GM12878 (cell line): ENCODE measurements around the gene PAK3. TPM values are rescaled to one million over a fixed set of nuclear protein-coding genes. Genes with fewer than 3 reads are reported as not detected.

Source experiments
- ATAC-seq: fragments of 200-7000 bp; cut with Tn5 transposase; 3 replicates; pipeline ENCODE4 v1.9.1; 2020; ENCODE audit warnings: mild to moderate bottlenecking, moderate library complexity
- BruUV-seq: library from RNA; stranded (reverse); fragments of 400-500 nt; replicated peaks from 2 replicates; lab custom pipeline; 2021; lab: Mats Ljungman, UMichigan
- CTCF ChIA-PET: fragments of 300-600 bp; sonication (Branson Sonifier 250); formaldehyde crosslinking; extraction: SDS; loops from one replicate; lab custom pipeline; 2021; ENCODE audit warnings: inconsistent platforms; lab: Yijun Ruan, JAX
- POLR2A ChIA-PET: fragments of 350-600 bp; formaldehyde crosslinking; extraction: SDS; loops from one replicate; lab custom pipeline; 2021; ENCODE audit warnings: inconsistent platforms; lab: Charles Lee
- RAD21 ChIA-PET: fragments of 300-600 bp; sonication (Branson Sonifier 250); formaldehyde crosslinking; loops from one replicate; lab custom pipeline; 2023; ENCODE audit warnings: antibody characterized with exemption; ENCODE audit not compliant: unreplicated experiment; lab: Charles Lee
- SMC1A ChIA-PET: fragments of 300-600 bp; sonication (Branson Sonifier 250); formaldehyde crosslinking; loops from one replicate; lab custom pipeline; 2023; ENCODE audit not compliant: unreplicated experiment, uncharacterized antibody; lab: Charles Lee
- DNase-seq: peaks from one replicate; pipeline ENCODE4 v3.0.0-alpha.2; 2011; ENCODE audit warnings: low read depth, low spot score
- FAIRE-seq: peaks from 3 replicates; lab custom pipeline; 2011; peaks lifted over from hg19 to GRCh38; lab: Jason Lieb, UNC
- H2AFZ ChIP-seq: 2 replicates; pipeline ENCODE4 v1.6.0; 2011; ENCODE audit warnings: low read depth, low read length, control low read depth; ENCODE audit not compliant: control insufficient read depth
- H3K27ac ChIP-seq: 2 replicates; pipeline ENCODE4 v1.5.1; 2011; ENCODE audit warnings: control low read depth; ENCODE audit not compliant: control insufficient read depth, insufficient read depth
- H3K27me3 ChIP-seq, 2 experiments: replicated peaks in 1 of 2; 2 replicates each; pipeline versions ENCODE4 v1.6.0 to v1.6.1; 2011; ENCODE audit warnings: low read length in 1 of 2; ENCODE audit not compliant: control insufficient read depth in 2 of 2, insufficient read depth in 2 of 2
- H3K36me3 ChIP-seq, 2 experiments: 2 replicates each; pipeline ENCODE4 v1.5.1; 2011; ENCODE audit warnings: low read length in 1 of 2; ENCODE audit not compliant: control insufficient read depth in 2 of 2, insufficient read depth in 2 of 2
- H3K4me1 ChIP-seq: 2 replicates; pipeline ENCODE4 v1.6.1; 2011; ENCODE audit warnings: mild to moderate bottlenecking, low read length, moderate library complexity, mixed read lengths; ENCODE audit not compliant: control insufficient read depth, insufficient read depth
- H3K4me2 ChIP-seq: 2 replicates; pipeline ENCODE4 v1.6.0; 2011; ENCODE audit warnings: control low read depth; ENCODE audit not compliant: control insufficient read depth, insufficient read depth
- H3K4me3 ChIP-seq: fragments of 200-600 bp; sonication (generic); 2 replicates; pipeline ENCODE4 v1.5.1; 2016
- H3K79me2 ChIP-seq: 2 replicates; pipeline ENCODE4 v1.6.0; 2011; ENCODE audit warnings: low read length; ENCODE audit not compliant: control insufficient read depth, insufficient read depth
- H3K9ac ChIP-seq: 2 replicates; pipeline ENCODE4 v1.8.0; 2011; ENCODE audit warnings: low read length, control low read depth, mixed read lengths; ENCODE audit not compliant: control insufficient read depth, insufficient read depth
- H3K9me3 ChIP-seq: replicated peaks from 3 replicates; pipeline ENCODE4 v1.5.1; 2011; ENCODE audit warnings: mild to moderate bottlenecking, low read length; ENCODE audit not compliant: control insufficient read depth, insufficient read depth
- H4K20me1 ChIP-seq: 2 replicates; pipeline ENCODE4 v1.6.0; 2011; ENCODE audit not compliant: control insufficient read depth, insufficient read depth
- CHD2 ChIP-seq: IDR thresholded peaks from 2 replicates; pipeline ENCODE4 v1.6.1; 2011; ENCODE audit warnings: low read depth, low read length, improper control_type of control experiment, borderline replicate concordance
- CTCF ChIP-seq, 3 experiments: IDR thresholded peaks in 2 of 3; conservative IDR thresholded peaks in 1 of 3; 2 replicates each; pipeline ENCODE4 v1.5.1; 2011; ENCODE audit warnings: low read depth in 3 of 3, low read length in 3 of 3, mild to moderate bottlenecking in 3 of 3, control low read depth in 2 of 3, moderate library complexity in 2 of 3, inconsistent platforms in 1 of 3, mixed read lengths in 1 of 3; ENCODE audit not compliant: control insufficient read depth in 2 of 3, insufficient read depth in 1 of 3; ENCODE audit errors: extremely low read depth in 1 of 3
- DPF2 ChIP-seq: fragments of 450-650 bp; IDR thresholded peaks from 2 replicates; pipeline ENCODE4 v1.6.1; 2017; ENCODE audit warnings: mild to moderate bottlenecking
- FOS ChIP-seq: IDR thresholded peaks from 3 replicates; pipeline ENCODE4 v1.6.1; 2011; ENCODE audit warnings: borderline replicate concordance; ENCODE audit not compliant: insufficient read length; ENCODE audit errors: extremely low read depth
- MTA2 ChIP-seq: fragments of 450-650 bp; IDR thresholded peaks from 2 replicates; pipeline ENCODE4 v1.6.1; 2016; ENCODE audit warnings: low read depth, mild to moderate bottlenecking, moderate library complexity
- MYB ChIP-seq: fragments of 150-350 bp; IDR thresholded peaks from 2 replicates; pipeline ENCODE4 v1.6.1; 2014; ENCODE audit warnings: mild to moderate bottlenecking, low read depth, low read length, borderline replicate concordance
- NFYB ChIP-seq: IDR thresholded peaks from 2 replicates; pipeline ENCODE4 v1.6.1; 2011; ENCODE audit warnings: low read depth, mild to moderate bottlenecking, low read length, improper control_type of control experiment, moderate library complexity; ENCODE audit not compliant: insufficient read depth
- POLR2AphosphoS2 ChIP-seq: IDR thresholded peaks from 2 replicates; pipeline ENCODE4 v1.6.1; 2011; ENCODE audit warnings: low read depth, mild to moderate bottlenecking, low read length, improper control_type of control experiment, moderate library complexity
- RAD21 ChIP-seq: IDR thresholded peaks from 2 replicates; pipeline ENCODE4 v1.6.1; 2011; ENCODE audit warnings: mild to moderate bottlenecking, low read depth, low read length, moderate library complexity; ENCODE audit not compliant: insufficient read depth
- SIX5 ChIP-seq: IDR thresholded peaks from 2 replicates; pipeline ENCODE4 v1.6.1; 2011; ENCODE audit warnings: mild to moderate bottlenecking, low read depth, low read length, moderate library complexity; ENCODE audit not compliant: severe bottlenecking
- SMC3 ChIP-seq: IDR thresholded peaks from 2 replicates; pipeline ENCODE4 v1.6.1; 2011; ENCODE audit warnings: low read length, improper control_type of control experiment, borderline replicate concordance
- WGBS: methylation state at CpG from one replicate; pipeline ENCODE4 v1.1.6; 2016; ENCODE audit warnings: low lambda C conversion rate; ENCODE audit not compliant: insufficient replicate concordance, insufficient coverage; ENCODE audit errors: missing lambda C conversion rate; 5-methylcytosine and 5-hydroxymethylcytosine counted together
- in situ Hi-C: fragments of 300-500 bp; cut with MboI; formaldehyde crosslinking; loops from 9 replicates; pipeline ENCODE4 v1.14.3; 2018; ENCODE audit warnings: mixed read lengths
- intact Hi-C: fragments of 100-400 bp; cut with micrococcal nuclease; formaldehyde crosslinking; loops from one replicate; pipeline ENCODE4 v1.14.2; 2022; ENCODE audit not compliant: unreplicated experiment
- polyA plus RNA-seq, 11 experiments: library from polyadenylated mRNA; depleted of rRNA in 4 of 11; unstranded in 6 of 11; stranded (reverse) in 5 of 11; fragments of >200 nt; fragmentation: Nextera tagmentation in 4 of 11; fragmentation: Illumina TruSeq in 1 of 11; extraction: Ambion mirVana in 4 of 11; extraction: Trizol in 1 of 11; gene quantifications; 1 replicate in 1 of 11; 2 replicates in 10 of 11; pipeline versions ENCODE4 v1.2.1 to v1.2.3, GENCODE V29; 2011 to 2016; ENCODE audit warnings: inconsistent platforms in 2 of 11, missing spikeins in 2 of 11, low read depth in 1 of 11
- total RNA-seq, 4 experiments: library from RNA; depleted of rRNA in 3 of 4; stranded (reverse); fragments of >200 nt in 3 of 4; fragmentation: Illumina TruSeq in 1 of 4; extraction: Trizol in 1 of 4; gene quantifications; 2 replicates each; pipeline versions ENCODE4 v1.2.1 to v1.2.3, GENCODE V29; 2013 to 2021

The PAK3 gene
- total and polyA plus RNA-seq, 10 of the 15 experiments (the other 5 are each of a cell fraction or from before 2014, with no cell fraction given) = 0.02 to 0.10 (median 0.04) TPM; not detected in 6

- Histone ChIP-seq H3K4me1 (no peaks in the 10 kb centered on the region), H3K27ac (no peak overlapping the region), H3K4me3 (no peak overlapping the region), H3K4me2 (no peak overlapping the region), H3K9ac (no peak overlapping the region), H2AFZ (no peak overlapping the region), H4K20me1 (no peaks in the 10 kb centered on the region), H3K27me3 (no peaks in the 10 kb centered on the region), H3K36me3 (no peaks in the 10 kb centered on the region), H3K9me3 (no peaks in the 10 kb centered on the region), H3K79me2 (no peaks in the 10 kb centered on the region)
- ChIA-PET POLR2A (no interaction called here), RAD21 (interaction anchor here (0.7 to 1.0 kb wide), 3 partner anchors 146 to 397 kb away, joined by 3 to 5 read pairs (median 4); no protein-coding TSS in a partner anchor), CTCF (interaction anchor here (0.6 to 2.9 kb wide), 11 partner anchors 10 to 390 kb away, joined by 3 to 22 read pairs (median 4); partner anchors contain the start of gene PAK3), SMC1A (interaction anchor here (0.8 to 2.0 kb wide), 7 partner anchors 10 to 408 kb away, joined by 3 to 7 read pairs (median 3); no protein-coding TSS in a partner anchor)
- DNase-seq = no peak
- TF ChIP-seq MYB (no peak), NFYB (no peak), CHD2 (no peak), DPF2 (no peak), CTCF (IDR thresholded peaks at IDR 0.05 in 2 of 3, conservative IDR thresholded peaks at IDR 0.05 in 1 of 3; ENCODE audit: control insufficient read depth in 2 of 3, extremely low read depth in 1 of 3, insufficient read depth in 1 of 3, low read depth in 3 of 3, low read length in 3 of 3) (peak; percentile 35 to 58 (median 51); a peak in 4 of 6 replicates), SMC3 (peak; percentile 50; the same call in 1 of the 2 replicates), SIX5 (no peak), RAD21 (peak; percentile 78), MTA2 (no peak), POLR2AphosphoS2 (no peak), FOS (no peak)
- WGBS = 0% methylated on average over 2 of the region's 2 CpGs
- ATAC-seq = 0 out of 3 replicates have a peak, but pooled peaks have one; percentile 34
- BruUV-seq = no TSS peak
- intact Hi-C loops = loop anchor here (1.0 to 10.0 kb wide), 5 partner anchors 77 to 792 kb away; no protein-coding TSS in a partner anchor
- in situ Hi-C loops = loop anchor here (10.0 kb wide), 3 partner anchors 149 to 389 kb away; partner anchors contain the start of gene PAK3
- FAIRE-seq = no peak
Measured at GRCh38 chrX:111244235-111244750, 148.3 kb downstream of the PAK3 start.
